22Rv1 (cell line): Measurements from ENCODE around the gene YBX2.

ENCODE experiments used
- ZFX ChIP-seq: fragments of 450-650 bp; IDR thresholded peaks from 2 replicates; pipeline ENCODE4 v1.6.1; 2017; ENCODE audit warnings: antibody characterized with exemption, borderline replicate concordance
- TF ChIP-seq, protein P1 (sequence below): fragments of 450-650 bp; IDR thresholded peaks from 2 replicates; pipeline ENCODE4 v1.5.1; 2017; ENCODE audit warnings: mild to moderate bottlenecking

DNA sequence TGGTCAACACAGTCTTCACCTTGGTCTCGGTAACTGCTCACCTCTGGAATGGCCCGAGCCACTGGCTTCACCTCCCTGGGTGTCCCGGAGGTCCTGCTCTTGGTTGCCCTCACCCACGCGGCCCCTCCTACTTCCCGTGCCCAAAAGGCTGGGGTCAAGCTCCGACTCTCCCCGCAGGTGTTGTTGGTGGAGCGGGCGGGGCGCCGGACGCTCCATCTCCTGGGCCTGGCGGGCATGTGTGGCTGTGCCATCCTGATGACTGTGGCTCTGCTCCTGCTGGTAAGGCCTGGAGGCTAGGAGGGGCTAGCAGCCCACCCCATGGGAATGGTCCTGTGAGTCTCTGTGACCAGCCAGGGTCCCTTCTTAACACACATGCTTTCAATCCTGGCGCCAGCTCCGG, 9.5 kb downstream of the YBX2 start:
- TF ChIP-seq, protein P1, sequence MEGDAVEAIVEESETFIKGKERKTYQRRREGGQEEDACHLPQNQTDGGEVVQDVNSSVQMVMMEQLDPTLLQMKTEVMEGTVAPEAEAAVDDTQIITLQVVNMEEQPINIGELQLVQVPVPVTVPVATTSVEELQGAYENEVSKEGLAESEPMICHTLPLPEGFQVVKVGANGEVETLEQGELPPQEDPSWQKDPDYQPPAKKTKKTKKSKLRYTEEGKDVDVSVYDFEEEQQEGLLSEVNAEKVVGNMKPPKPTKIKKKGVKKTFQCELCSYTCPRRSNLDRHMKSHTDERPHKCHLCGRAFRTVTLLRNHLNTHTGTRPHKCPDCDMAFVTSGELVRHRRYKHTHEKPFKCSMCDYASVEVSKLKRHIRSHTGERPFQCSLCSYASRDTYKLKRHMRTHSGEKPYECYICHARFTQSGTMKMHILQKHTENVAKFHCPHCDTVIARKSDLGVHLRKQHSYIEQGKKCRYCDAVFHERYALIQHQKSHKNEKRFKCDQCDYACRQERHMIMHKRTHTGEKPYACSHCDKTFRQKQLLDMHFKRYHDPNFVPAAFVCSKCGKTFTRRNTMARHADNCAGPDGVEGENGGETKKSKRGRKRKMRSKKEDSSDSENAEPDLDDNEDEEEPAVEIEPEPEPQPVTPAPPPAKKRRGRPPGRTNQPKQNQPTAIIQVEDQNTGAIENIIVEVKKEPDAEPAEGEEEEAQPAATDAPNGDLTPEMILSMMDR: no peak
- TF ChIP-seq ZFX: no peak
